GM18861 (cell line): ENCODE measurements around the gene SPATA24.
"Not testable (repeated sequence)": the region's sequence is repeated elsewhere in the genome, so short reads cannot be mapped to it uniquely, and the experiment has no call there.

Experiments used
- ATAC-seq: cut with Tn5 transposase; IDR thresholded peaks from one replicate; pipeline ENCODE4 v1.9.1; 2021; ENCODE audit not compliant: unreplicated experiment

SPATA24 gene

GRCh38 chr5:139383993-139384590 is 19.8 kb downstream of the SPATA24 start:
- no peak for ATAC-seq

GRCh38 chr5:139383275-139383992 is 20.5 kb downstream of the SPATA24 start, which contains the start of gene SLC23A1:
Gene SLC23A1, minus strand, starts transcription at chr5:139383297. Its CDS starts 44 bp downstream, at chr5:139383253.
- no peak for ATAC-seq

- ATAC-seq, result no peak
Observed at GRCh38 chr5:139382807-139383206, 21.1 kb downstream of the SPATA24 start.

- no peak for ATAC-seq
Observed at GRCh38 chr5:139381837-139382761, 21.8 kb downstream of the SPATA24 start.

GRCh38 chr5:139379626-139380449 is 24.1 kb downstream of the SPATA24 start:
- no peak for ATAC-seq

DNA sequence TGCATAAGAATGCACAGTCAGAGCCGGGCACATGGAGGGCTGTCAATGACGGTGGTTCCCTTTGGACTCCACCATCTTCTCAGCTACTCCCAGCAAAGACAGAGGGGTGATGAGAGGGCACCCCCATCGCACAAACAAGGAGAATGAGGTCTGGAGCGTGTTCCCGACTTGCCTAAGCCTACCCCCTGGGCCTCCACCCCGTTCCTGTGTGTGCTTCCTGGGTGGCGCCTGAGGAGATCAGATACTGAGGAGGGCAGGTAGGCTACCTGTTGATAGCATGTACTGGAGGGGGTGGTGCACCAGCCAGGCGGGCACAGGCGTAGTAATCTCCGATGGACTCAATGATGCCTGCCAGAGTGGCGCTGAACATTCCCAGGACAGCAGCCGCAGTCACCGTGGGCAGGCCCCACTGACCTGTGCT is 24.9 kb downstream of the SPATA24 start:
- ATAC-seq, result no peak

DNA sequence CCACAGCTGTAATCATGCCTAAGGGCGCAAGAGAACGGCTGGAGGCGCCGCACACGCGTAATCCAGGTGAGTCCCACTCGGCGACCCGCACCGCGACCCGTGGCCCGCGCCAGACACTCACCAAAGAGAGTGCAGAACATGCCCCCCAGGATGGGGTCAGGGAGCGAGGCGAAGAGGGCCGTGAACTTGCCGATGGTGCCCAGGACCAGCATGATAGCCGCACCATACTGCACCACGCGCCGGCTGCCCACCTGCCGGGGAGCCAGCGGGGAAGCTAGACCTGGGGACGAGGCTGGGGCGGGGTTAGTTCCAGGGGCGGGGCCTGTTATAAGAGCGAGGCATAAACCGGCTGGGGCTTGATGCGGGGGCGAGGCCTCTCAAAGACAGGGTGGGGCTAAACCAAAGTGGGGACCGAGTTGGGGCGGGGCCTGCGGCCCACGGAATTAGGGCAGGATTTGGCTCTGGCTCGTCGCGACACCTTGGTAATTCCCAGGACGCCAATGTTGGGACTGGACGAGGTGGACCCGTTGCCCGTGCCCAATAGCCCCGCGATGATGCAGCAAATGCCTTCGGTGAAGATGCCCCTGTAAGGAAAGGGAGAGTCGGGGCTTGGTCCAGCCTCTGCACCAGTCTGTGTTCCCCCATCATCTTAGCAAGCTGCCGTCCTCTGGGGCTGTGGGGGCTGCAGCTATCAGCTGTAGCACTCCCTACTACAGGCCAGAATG is 25.6 kb downstream of the SPATA24 start:
- ATAC-seq, result no peak

GRCh38 chr5:139377226-139377625 is 26.7 kb downstream of the SPATA24 start:
- ATAC-seq, result no peak

DNA sequence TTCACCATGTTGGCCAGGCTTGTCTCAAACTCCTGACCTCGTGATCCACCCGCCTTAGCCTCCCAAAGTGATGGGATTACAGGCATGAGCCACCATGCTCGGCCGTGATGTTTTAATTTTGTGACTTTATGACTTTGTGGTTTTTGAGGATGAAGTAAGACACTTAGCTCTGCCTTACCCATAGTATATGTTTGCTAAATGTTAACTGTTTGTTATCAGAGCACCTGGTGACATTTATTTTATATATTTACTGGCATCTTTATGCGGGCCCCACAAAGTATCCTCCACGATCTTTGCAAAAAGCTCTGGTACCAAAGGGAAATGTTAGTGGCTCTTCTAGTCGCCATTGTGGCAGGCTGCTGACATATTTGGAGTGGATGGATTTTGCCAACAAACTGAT is 27.5 kb downstream of the SPATA24 start:
- ATAC-seq, result no peak

DNA sequence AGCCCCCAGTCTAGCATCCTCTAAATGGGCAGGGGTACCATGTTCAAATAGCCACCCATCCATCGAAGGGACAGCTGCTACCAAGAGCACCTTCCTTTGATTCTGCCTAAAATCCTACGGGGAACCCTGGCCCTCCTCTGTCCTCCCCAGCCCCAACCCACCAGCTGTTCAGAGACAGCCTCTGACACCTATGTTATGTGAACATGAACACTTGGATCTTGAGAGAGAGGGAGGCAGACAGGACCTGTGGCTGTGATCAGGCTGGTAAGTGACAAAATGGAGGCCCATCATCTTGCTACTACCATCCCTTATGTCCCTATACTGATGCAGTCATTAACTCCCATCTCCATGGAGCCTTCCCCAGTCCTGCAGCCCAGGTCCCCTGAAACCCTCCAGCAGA is 29.0 kb downstream of the SPATA24 start:
- ATAC-seq, result no peak

- ATAC-seq, result no peak
Observed at GRCh38 chr5:139371482-139372435, 32.1 kb downstream of the SPATA24 start.

- ATAC-seq, result no peak
Observed at GRCh38 chr5:139369181-139369580, 34.7 kb downstream of the SPATA24 start.

DNA sequence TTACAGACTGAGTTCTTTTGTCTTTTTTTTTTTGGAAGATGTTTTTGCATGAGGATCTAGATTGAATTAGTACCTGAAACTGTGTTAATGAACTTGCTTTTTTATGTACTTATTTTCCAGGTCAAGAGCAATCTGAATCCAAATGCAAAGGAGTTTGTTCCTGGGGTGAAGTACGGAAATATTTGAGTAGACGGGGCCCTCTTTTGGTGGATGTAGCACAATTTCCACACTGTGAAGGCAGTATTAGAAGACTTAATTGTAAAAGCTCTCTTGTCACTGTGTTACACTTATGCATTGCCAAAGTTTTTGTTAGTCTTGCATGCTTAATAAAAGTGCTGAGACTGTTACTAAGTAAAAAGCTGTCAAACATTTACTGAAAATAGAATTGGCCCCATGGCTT is 35.3 kb downstream of the SPATA24 start:
- ATAC-seq, result no peak

GRCh38 chr5:139364466-139364865 is 39.4 kb downstream of the SPATA24 start:
- ATAC-seq, result no peak

DNA sequence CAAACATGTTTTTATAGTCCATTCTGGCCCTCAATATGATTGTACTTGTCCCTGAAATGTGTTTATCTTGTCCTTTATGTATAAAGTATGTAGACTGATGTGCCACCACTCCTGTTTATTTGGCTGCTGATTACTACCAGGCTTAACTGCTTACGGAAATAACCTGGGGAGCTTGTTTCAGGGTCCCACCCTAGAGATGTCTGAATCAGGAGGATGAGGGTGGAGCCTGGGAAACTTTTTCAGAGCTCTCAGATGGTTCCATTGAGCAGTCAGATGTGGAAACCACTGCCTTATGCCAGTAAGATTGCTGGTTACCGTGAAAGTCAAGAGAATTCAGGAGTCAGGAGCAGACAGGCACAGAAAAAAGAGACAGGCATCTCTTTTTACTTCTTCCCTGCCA is 40.0 kb downstream of the SPATA24 start:
- ATAC-seq, result no peak

DNA sequence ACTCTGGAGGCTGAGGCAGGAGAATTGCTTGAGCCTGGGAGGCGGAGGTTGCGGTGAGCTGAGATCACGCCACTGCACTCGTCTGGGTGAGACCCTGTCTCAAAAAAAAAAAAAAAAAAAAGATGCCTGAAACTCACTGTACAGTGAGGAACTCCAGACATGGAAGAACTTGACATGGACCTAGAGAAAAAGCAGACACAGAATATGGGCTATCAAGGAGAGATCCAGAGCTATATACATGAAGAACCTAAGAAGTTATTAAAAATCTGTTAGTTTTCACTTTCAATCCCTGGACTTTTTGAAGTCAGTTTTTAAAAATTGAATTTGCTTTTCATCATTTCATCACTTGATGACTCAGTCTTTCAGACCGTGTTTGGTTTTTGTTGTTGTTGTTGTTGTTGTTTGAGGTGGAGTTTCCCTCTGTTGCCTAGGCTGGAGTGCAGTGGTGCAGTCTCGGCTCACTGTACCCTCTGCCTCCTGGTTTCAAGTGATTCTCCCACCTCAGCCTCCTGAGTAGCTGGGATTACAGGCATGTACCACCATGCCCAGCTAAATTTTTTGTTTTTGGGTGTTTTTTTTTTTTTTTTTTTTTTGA is 42.0 kb downstream of the SPATA24 start:
- ATAC-seq, result no peak

GRCh38 chr5:139360384-139360783 is 43.5 kb downstream of the SPATA24 start:
- ATAC-seq, result no peak

- no peak for ATAC-seq
Observed at GRCh38 chr5:139358064-139358463, 45.8 kb downstream of the SPATA24 start.

DNA sequence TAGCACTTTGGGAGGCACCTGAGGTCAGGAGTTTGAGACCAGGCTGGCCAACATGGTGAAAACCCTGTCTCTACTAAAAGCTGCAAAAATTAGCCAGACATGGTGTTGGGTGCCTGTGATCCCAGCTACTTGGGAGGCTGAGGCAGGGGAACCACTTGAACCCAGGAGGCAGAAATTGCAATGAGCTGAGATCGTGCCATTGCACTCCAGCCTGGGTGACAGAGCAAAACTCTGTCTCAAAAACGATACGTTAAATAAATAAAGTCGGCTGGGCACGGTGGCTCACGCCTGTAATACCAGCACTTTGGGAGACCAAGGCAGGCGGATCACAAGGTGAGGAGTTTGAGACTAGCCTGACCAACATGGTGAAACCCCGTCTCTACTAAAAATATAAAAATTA is 48.0 kb downstream of the SPATA24 start:
- ATAC-seq, result not testable (repeated sequence)
